ENCODE measurements around the gene TSPO.

The TSPO gene

GRCh38 chr22:43205261-43205691 is 53.9 kb downstream of the TSPO start:
- no peak for DNase-seq

- no peak for DNase-seq
These were observed 54.6 kb downstream of the TSPO start for GRCh38 chr22:43205748-43206508.

GRCh38 chr22:43206509-43207161 is 55.3 kb downstream of the TSPO start:
- no peak for DNase-seq

- no peak for DNase-seq
These were observed 56.0 kb downstream of the TSPO start for GRCh38 chr22:43207386-43207785.

- DNase-seq = no peak
These were observed 56.7 kb downstream of the TSPO start for GRCh38 chr22:43207849-43208702.

- no peak for DNase-seq
These were observed 57.6 kb downstream of the TSPO start for GRCh38 chr22:43208703-43209522.

- DNase-seq = no peak
These were observed 58.1 kb downstream of the TSPO start for GRCh38 chr22:43209523-43209890.

DNA sequence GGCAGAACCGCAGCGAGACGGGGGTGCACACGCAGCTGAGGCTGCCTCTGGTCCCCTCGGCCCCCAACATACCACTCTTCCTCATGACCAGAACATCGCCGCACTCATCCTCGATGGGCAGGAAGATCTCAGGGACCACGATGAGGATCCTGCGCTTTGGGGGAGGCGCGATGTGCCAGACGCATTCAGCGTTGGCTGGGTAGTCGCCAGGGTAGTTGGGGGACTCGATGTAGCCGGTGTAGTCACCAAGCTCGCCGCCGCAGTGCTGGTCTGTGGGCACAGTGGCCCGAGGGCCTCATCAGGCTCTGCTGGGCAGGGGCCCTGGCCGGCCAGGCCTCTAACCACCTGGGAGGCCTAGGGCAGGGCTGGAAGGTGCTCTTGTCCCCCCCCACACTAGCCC is 58.6 kb downstream of the TSPO start:
- no peak for DNase-seq

GRCh38 chr22:43210631-43211515 is 59.5 kb downstream of the TSPO start:
- no peak for DNase-seq

DNA sequence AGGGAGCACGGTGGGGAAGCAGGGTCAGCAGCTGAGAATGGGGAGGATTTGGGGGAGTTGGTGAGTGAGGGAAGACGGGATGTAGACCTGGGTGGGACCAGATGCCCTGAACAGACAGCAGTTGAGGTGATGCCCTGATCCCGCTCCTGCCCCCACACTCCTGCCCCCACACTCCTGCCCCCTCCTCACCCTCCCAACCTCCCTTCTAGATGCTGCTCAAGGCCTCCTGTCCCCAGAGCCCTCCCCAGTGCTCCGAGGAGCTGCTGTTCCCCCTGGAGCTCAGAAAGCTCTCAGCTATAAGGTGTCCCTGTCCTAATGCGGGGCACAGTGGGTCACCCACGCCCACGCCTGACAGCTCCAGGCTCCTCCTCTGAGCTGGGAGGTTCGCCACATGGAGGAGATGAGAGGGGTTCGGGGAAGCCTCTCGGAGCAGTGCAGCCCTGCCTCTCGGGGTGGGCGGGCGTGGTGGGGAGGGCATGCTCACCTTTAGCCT is 60.6 kb downstream of the TSPO start:
- no peak for DNase-seq

- DNase-seq = no peak
These were observed 61.1 kb downstream of the TSPO start for GRCh38 chr22:43212434-43212952.
